ENCODE data around the gene ZNF764.

- TF ChIP-seq, protein P1, sequence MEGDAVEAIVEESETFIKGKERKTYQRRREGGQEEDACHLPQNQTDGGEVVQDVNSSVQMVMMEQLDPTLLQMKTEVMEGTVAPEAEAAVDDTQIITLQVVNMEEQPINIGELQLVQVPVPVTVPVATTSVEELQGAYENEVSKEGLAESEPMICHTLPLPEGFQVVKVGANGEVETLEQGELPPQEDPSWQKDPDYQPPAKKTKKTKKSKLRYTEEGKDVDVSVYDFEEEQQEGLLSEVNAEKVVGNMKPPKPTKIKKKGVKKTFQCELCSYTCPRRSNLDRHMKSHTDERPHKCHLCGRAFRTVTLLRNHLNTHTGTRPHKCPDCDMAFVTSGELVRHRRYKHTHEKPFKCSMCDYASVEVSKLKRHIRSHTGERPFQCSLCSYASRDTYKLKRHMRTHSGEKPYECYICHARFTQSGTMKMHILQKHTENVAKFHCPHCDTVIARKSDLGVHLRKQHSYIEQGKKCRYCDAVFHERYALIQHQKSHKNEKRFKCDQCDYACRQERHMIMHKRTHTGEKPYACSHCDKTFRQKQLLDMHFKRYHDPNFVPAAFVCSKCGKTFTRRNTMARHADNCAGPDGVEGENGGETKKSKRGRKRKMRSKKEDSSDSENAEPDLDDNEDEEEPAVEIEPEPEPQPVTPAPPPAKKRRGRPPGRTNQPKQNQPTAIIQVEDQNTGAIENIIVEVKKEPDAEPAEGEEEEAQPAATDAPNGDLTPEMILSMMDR (IDR thresholded peaks at IDR 0.05) = peak in 1 of 6 experiments; percentile 3
- no peak for TF ChIP-seq POLR2A (IDR thresholded peaks at IDR 0.05)
Observed at GRCh38 chr16:30527635-30528178, 30.5 kb downstream of the ZNF764 start.

Data from esophagus squamous epithelium (tissue), 4 donors.